SK-N-SH (cell line): Measurements from ENCODE around the gene LTK. TPM values are rescaled to one million over a fixed set of nuclear protein-coding genes. Genes with fewer than 3 reads are reported as not detected.
A peak's percentile ranks its signal among the peaks of the same experiment; 100 is the strongest.

Experiments used
- CTCF ChIA-PET: fragments of 300-600, 350-600 bp; formaldehyde crosslinking; extraction: SDS; loops from one replicate; lab custom pipeline; 2021; lab: Yijun Ruan, JAX
- POLR2A ChIA-PET: fragments of 350-600 bp; sonication (Branson Sonifier 250); formaldehyde crosslinking; extraction: SDS; loops from one replicate; lab custom pipeline; 2020; ENCODE audit warnings: antibody characterized with exemption, inconsistent platforms; lab: Yijun Ruan, JAX
- DNase-seq: peaks from one replicate; pipeline ENCODE4 v3.0.0; 2012
- H2AFZ ChIP-seq: fragments of 200-600 bp; sonication (generic); 2 replicates; pipeline ENCODE4 v1.8.1; 2016; ENCODE audit warnings: antibody characterized with exemption, mild to moderate bottlenecking, low read depth
- H3F3A ChIP-seq: fragments of 200-600 bp; sonication (generic); replicated peaks from 2 replicates; pipeline ENCODE3; 2016; ENCODE audit warnings: antibody characterized with exemption, mild to moderate bottlenecking; ENCODE audit not compliant: insufficient read depth
- H3K27ac ChIP-seq, 2 experiments: fragments of 200-500 bp in 1 of 2; fragments of 200-600 bp in 1 of 2; sonication (Bioruptor generic) in 1 of 2; sonication (generic), shearing (Covaris generic) in 1 of 2; 2 replicates each; pipeline versions ENCODE4 v1.5.1 to v1.6.1; 2014 to 2016; ENCODE audit warnings: low read depth in 2 of 2, inconsistent platforms in 1 of 2, low read length in 1 of 2, mild to moderate bottlenecking in 1 of 2, mixed read lengths in 1 of 2
- H3K27me3 ChIP-seq: fragments of 200-600 bp; sonication (generic), shearing (Covaris generic); 2 replicates; pipeline ENCODE4 v1.6.1; 2016; ENCODE audit warnings: mixed run types; ENCODE audit not compliant: insufficient read depth
- H3K36me3 ChIP-seq, 2 experiments: fragments of 200-500 bp in 1 of 2; fragments of 200-600 bp in 1 of 2; sonication (Bioruptor generic) in 1 of 2; sonication (generic) in 1 of 2; replicated peaks in 1 of 2; 2 replicates each; pipeline versions ENCODE3 to v1.5.1; 2014 to 2016; ENCODE audit warnings: low read length in 1 of 2, mild to moderate bottlenecking in 1 of 2; ENCODE audit not compliant: insufficient read depth in 2 of 2, control insufficient read depth in 1 of 2
- H3K4me1 ChIP-seq, 2 experiments: fragments of 200-500 bp in 1 of 2; fragments of 200-600 bp in 1 of 2; sonication (Bioruptor generic) in 1 of 2; sonication (generic), shearing (Covaris generic) in 1 of 2; 2 replicates each; pipeline versions ENCODE4 v1.5.1 to v1.6.1; 2014 to 2016; ENCODE audit warnings: low read depth in 1 of 2, low read length in 1 of 2, mixed run types in 1 of 2; ENCODE audit not compliant: insufficient read depth in 2 of 2, control insufficient read depth in 1 of 2
- H3K4me2 ChIP-seq: fragments of 200-600 bp; sonication (generic), shearing (Covaris generic); 2 replicates; pipeline ENCODE4 v1.6.1; 2017; ENCODE audit warnings: mixed run types
- H3K4me3 ChIP-seq, 2 experiments: fragments of 200-500 bp in 1 of 2; fragments of 200-600 bp in 1 of 2; sonication (Bioruptor generic) in 1 of 2; sonication (generic), shearing (Covaris generic) in 1 of 2; 2 replicates each; pipeline versions ENCODE4 v1.5.1 to v1.8.1; 2014 to 2016; ENCODE audit warnings: low read depth in 2 of 2, inconsistent platforms in 1 of 2, low read length in 1 of 2, mild to moderate bottlenecking in 1 of 2, mixed read lengths in 1 of 2, moderate library complexity in 1 of 2
- H3K79me2 ChIP-seq: fragments of 200-600 bp; sonication (generic); 2 replicates; pipeline ENCODE4 v1.8.1; 2017; ENCODE audit warnings: mild to moderate bottlenecking; ENCODE audit not compliant: insufficient read depth
- H3K9ac ChIP-seq: fragments of 200-600 bp; sonication (generic); 2 replicates; pipeline ENCODE4 v1.6.1; 2017; ENCODE audit warnings: mixed run types
- H3K9me2 ChIP-seq: fragments of 200-600 bp; sonication (generic); 2 replicates; pipeline ENCODE4 v1.6.1; 2017; ENCODE audit warnings: mixed run types
- H3K9me3 ChIP-seq: fragments of 200-600 bp; sonication (generic); 2 replicates; pipeline ENCODE4 v1.6.1; 2017; ENCODE audit warnings: mixed run types, mild to moderate bottlenecking, moderate library complexity
- H4K20me1 ChIP-seq: fragments of 200-600 bp; sonication (generic); 2 replicates; pipeline ENCODE4 v1.6.1; 2017; ENCODE audit warnings: mild to moderate bottlenecking, mixed run types; ENCODE audit not compliant: insufficient read depth
- EP300 ChIP-seq, 2 experiments: IDR thresholded peaks; 2 replicates each; pipeline versions ENCODE4 v1.4.0 to v1.6.1; 2012; ENCODE audit warnings: borderline replicate concordance in 1 of 2, low read depth in 1 of 2, low read length in 1 of 2
- FOXM1 ChIP-seq: IDR thresholded peaks from 2 replicates; pipeline ENCODE4 v1.4.0; 2012; ENCODE audit warnings: low read depth, mild to moderate bottlenecking
- GABPA ChIP-seq: IDR thresholded peaks from 2 replicates; pipeline ENCODE4 v1.4.0; 2012; ENCODE audit warnings: low read depth, mild to moderate bottlenecking
- GATA2 ChIP-seq: sonication (generic); formaldehyde crosslinking; IDR thresholded peaks from 2 replicates; pipeline ENCODE4 v1.5.0; 2020; ENCODE audit warnings: mild to moderate bottlenecking, missing genetic modification reagents
- MEF2A ChIP-seq: IDR thresholded peaks from 2 replicates; pipeline ENCODE4 v1.4.0; 2012; ENCODE audit warnings: low read depth, borderline replicate concordance
- NFIC ChIP-seq: IDR thresholded peaks from 2 replicates; pipeline ENCODE4 v1.4.0; 2012; ENCODE audit warnings: borderline replicate concordance
- RAD21 ChIP-seq: IDR thresholded peaks from 2 replicates; pipeline ENCODE4 v1.6.1; 2012; ENCODE audit warnings: mild to moderate bottlenecking, low read length
- RFX5 ChIP-seq: IDR thresholded peaks from 2 replicates; pipeline ENCODE4 v1.6.1; 2012; ENCODE audit warnings: mild to moderate bottlenecking, improper control_type of control experiment, low read length
- SIN3A ChIP-seq: IDR thresholded peaks from 2 replicates; pipeline ENCODE4 v1.6.1; 2012; ENCODE audit warnings: low read depth, mild to moderate bottlenecking, low read length, moderate library complexity, borderline replicate concordance
- SMC3 ChIP-seq: IDR thresholded peaks from 2 replicates; pipeline ENCODE4 v1.6.1; 2012; ENCODE audit warnings: low read depth, low read length, improper control_type of control experiment
- TCF12 ChIP-seq: IDR thresholded peaks from 2 replicates; pipeline ENCODE4 v1.4.0; 2012
- TEAD4 ChIP-seq: IDR thresholded peaks from 2 replicates; pipeline ENCODE4 v1.4.0; 2012; ENCODE audit warnings: mild to moderate bottlenecking, borderline replicate concordance; ENCODE audit not compliant: insufficient read depth
- ZBTB33 ChIP-seq: IDR thresholded peaks from 2 replicates; pipeline ENCODE4 v1.4.0; 2012; ENCODE audit warnings: low read depth, borderline replicate concordance
- WGBS: methylation state at CpG from one replicate; pipeline ENCODE4 v1.1.6; 2017; ENCODE audit warnings: low lambda C conversion rate; 5-methylcytosine and 5-hydroxymethylcytosine counted together
- polyA plus RNA-seq, 3 experiments: library from polyadenylated mRNA; depleted of rRNA; stranded (reverse); fragments of >200 nt; gene quantifications; 2 replicates each; pipeline ENCODE4 v1.2.3, GENCODE V29; 2012
- TF ChIP-seq, protein P1 (sequence below): IDR thresholded peaks from 2 replicates; pipeline ENCODE4 v1.4.0; 2012; ENCODE audit warnings: low read depth, borderline replicate concordance
- TF ChIP-seq, protein P2 (sequence below): IDR thresholded peaks from 2 replicates; pipeline ENCODE4 v1.4.0; 2012; ENCODE audit warnings: low read depth
- TF ChIP-seq, protein P3 (sequence below): fragments of 200-600 bp; sonication (generic); IDR thresholded peaks from 2 replicates; pipeline ENCODE4 v1.6.1; 2017; ENCODE audit warnings: antibody characterized with exemption, mild to moderate bottlenecking, moderate library complexity

The LTK gene
- polyA plus RNA-seq, 1 of the 3 experiments (the other 2 are of a cell fraction): 0.07 TPM

DNA sequence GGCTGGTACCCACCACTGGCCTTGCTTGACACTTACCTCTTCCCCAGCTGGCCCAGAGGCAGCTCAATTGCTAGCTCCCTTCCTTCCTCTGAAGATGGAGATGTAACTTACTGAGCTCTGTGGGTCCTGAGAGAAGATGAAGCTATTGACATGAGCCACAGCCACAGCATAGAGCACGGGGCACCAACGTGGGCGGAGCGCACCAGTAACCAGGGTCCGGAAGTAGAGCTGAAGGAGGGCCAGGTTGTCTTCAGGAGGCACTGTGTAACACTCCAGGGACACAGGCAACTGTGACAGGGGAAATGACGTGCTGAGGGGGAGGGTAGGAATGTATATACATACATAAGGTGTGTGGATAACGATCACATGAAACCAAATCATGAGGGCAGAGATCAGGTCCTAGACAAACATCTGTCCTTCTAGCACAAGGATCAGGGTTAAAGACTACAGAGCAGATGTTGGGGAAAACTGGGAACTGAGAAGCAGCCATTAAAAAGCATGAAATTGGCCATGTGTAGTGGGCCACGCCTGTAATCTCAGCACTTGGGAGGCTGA, 4.3 kb upstream of the LTK start:
- Histone ChIP-seq H3K9me2 (no peaks in the 10 kb centered on the region), H3K27ac (no peak overlapping the region), H3K9me3 (no peaks in the 10 kb centered on the region), H3K4me2 (no peak overlapping the region), H3K36me3 (peaks cover 6 to 7% of the 10 kb centered on the region in 2 experiments), H3K4me3 (no peak overlapping the region), H2AFZ (no peak overlapping the region), H3K4me1 (peaks cover 0 to 8% of the 10 kb centered on the region in 2 experiments; a peak in 1 of 4 replicates)
- CTCF ChIA-PET: interaction anchor here (1.4 to 1.8 kb wide), 2 partner anchors 11 to 40 kb away, joined by 5 read pairs; no protein-coding TSS in a partner anchor
- 93% methylated on average over 8 of the region's 8 CpGs for WGBS
- DNase-seq: no peak
- POLR2A ChIA-PET: interaction anchor here (0.7 to 1.4 kb wide), 3 partner anchors 13 to 26 kb away, joined by 3 to 4 read pairs (median 3); partner anchors contain the start of gene RPAP1
- no peak for TF ChIP-seq GABPA
- no peak for TF ChIP-seq MEF2A
- TF ChIP-seq, protein P1, sequence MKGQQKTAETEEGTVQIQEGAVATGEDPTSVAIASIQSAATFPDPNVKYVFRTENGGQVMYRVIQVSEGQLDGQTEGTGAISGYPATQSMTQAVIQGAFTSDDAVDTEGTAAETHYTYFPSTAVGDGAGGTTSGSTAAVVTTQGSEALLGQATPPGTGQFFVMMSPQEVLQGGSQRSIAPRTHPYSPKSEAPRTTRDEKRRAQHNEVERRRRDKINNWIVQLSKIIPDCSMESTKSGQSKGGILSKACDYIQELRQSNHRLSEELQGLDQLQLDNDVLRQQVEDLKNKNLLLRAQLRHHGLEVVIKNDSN: no peak
- TF ChIP-seq RFX5: no peak
- TF ChIP-seq, protein P2, sequence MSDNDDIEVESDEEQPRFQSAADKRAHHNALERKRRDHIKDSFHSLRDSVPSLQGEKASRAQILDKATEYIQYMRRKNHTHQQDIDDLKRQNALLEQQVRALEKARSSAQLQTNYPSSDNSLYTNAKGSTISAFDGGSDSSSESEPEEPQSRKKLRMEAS: no peak
- no peak for TF ChIP-seq FOXM1
- TF ChIP-seq, all 33 proteins: peak for 0
- Histone ChIP-seq H3K27me3 (peaks cover 1% of the 10 kb centered on the region; the same call in 1 of the 2 replicates), H3K79me2 (no peaks in the 10 kb centered on the region), H3F3A (no peaks in the 10 kb centered on the region), H3K9ac (no peak overlapping the region), H4K20me1 (no peaks in the 10 kb centered on the region)

GRCh38 chr15:41512940-41513505, 604 bp downstream of the LTK start:
- H3K4me2 ChIP-seq: peak overlapping the region; percentile 66
- peak; percentile 75 for DNase-seq
- peaks cover 7% of the 10 kb centered on the region; the same call in 1 of the 2 replicates for H3K27me3 ChIP-seq
- H3K4me3 ChIP-seq: peak overlapping the region; percentile 6 to 31; a peak in 2 of 4 replicates
- peaks cover 3 to 7% of the 10 kb centered on the region in 2 experiments for H3K36me3 ChIP-seq
- 22% methylated on average over 20 of the region's 40 CpGs for WGBS
- H4K20me1 ChIP-seq: no peaks in the 10 kb centered on the region
- H3K9me3 ChIP-seq: no peaks in the 10 kb centered on the region
- no peaks in the 10 kb centered on the region for H3F3A ChIP-seq
- no peak overlapping the region for H3K9ac ChIP-seq
- no peaks in the 10 kb centered on the region for H3K79me2 ChIP-seq
- peaks cover 0 to 10% of the 10 kb centered on the region in 2 experiments; a peak in 1 of 4 replicates for H3K4me1 ChIP-seq
- H3K9me2 ChIP-seq: no peaks in the 10 kb centered on the region
- ChIA-PET POLR2A (no interaction called here), CTCF (interaction anchor here (0.9 to 1.8 kb wide), 2 partner anchors 17 to 47 kb away, joined by 6 read pairs; no protein-coding TSS in a partner anchor)
- no peak overlapping the region for H3K27ac ChIP-seq
- TF ChIP-seq NFIC (no peak), ZBTB33 (no peak), TCF12 (no peak), EP300 (IDR thresholded peaks at IDR 0.05; ENCODE audit: borderline replicate concordance in 1 of 2, low read depth in 1 of 2, low read length in 1 of 2) (no peak), RFX5 (no peak), TEAD4 (no peak), SMC3 (no peak), MEF2A (no peak), SIN3A (no peak), GATA2 (CRISPR knock-in tag) (no peak), RAD21 (no peak)
- TF ChIP-seq, protein P3, sequence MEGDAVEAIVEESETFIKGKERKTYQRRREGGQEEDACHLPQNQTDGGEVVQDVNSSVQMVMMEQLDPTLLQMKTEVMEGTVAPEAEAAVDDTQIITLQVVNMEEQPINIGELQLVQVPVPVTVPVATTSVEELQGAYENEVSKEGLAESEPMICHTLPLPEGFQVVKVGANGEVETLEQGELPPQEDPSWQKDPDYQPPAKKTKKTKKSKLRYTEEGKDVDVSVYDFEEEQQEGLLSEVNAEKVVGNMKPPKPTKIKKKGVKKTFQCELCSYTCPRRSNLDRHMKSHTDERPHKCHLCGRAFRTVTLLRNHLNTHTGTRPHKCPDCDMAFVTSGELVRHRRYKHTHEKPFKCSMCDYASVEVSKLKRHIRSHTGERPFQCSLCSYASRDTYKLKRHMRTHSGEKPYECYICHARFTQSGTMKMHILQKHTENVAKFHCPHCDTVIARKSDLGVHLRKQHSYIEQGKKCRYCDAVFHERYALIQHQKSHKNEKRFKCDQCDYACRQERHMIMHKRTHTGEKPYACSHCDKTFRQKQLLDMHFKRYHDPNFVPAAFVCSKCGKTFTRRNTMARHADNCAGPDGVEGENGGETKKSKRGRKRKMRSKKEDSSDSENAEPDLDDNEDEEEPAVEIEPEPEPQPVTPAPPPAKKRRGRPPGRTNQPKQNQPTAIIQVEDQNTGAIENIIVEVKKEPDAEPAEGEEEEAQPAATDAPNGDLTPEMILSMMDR: no peak
- TF ChIP-seq, protein P2: no peak
- H2AFZ ChIP-seq: no peak overlapping the region
